Fibroblast of lung (primary cell): ENCODE results near the gene TEX35. TPM values are rescaled to one million over a fixed set of nuclear protein-coding genes. Genes with fewer than 3 reads are reported as not detected.

Source experiments
- DNase-seq, 2 donors: peaks; one replicate each; pipeline versions ENCODE4 v3.0.0 to v3.0.0-alpha.2; 2010; ENCODE audit warnings: low read depth in 2 of 2
- H2AFZ ChIP-seq: 2 replicates; pipeline ENCODE4 v1.5.1; 2012; ENCODE audit warnings: low read length, control low read depth, inconsistent platforms
- H3K27ac ChIP-seq: 2 replicates; pipeline ENCODE4 v1.5.1; 2011; ENCODE audit warnings: low read length, control low read depth; ENCODE audit not compliant: insufficient read depth
- H3K27me3 ChIP-seq: 2 replicates; pipeline ENCODE4 v1.5.1; 2011; ENCODE audit warnings: mild to moderate bottlenecking, low read length; ENCODE audit not compliant: control insufficient read depth, insufficient read depth
- H3K36me3 ChIP-seq: 2 replicates; pipeline ENCODE4 v1.5.1; 2011; ENCODE audit warnings: low read length; ENCODE audit not compliant: control insufficient read depth, insufficient read depth
- H3K4me1 ChIP-seq: 2 replicates; pipeline ENCODE4 v1.5.1; 2011; ENCODE audit warnings: low read length; ENCODE audit not compliant: control insufficient read depth, insufficient read depth; ENCODE audit errors: extremely low read depth
- H3K4me2 ChIP-seq: 2 replicates; pipeline ENCODE4 v1.5.1; 2011; ENCODE audit warnings: low read length, control low read depth; ENCODE audit not compliant: insufficient read depth; ENCODE audit errors: extremely low read depth
- H3K4me3 ChIP-seq, 4 experiments: fragments of 200-600 bp in 1 of 4; sonication (generic) in 1 of 4; replicated peaks in 1 of 4; 2 replicates each; pipeline ENCODE4 v1.5.1; 2011 to 2016; ENCODE audit warnings: low read length in 4 of 4, low read depth in 3 of 4, mild to moderate bottlenecking in 3 of 4, control low read depth in 2 of 4, inconsistent platforms in 1 of 4, mixed read lengths in 1 of 4; ENCODE audit not compliant: insufficient read depth in 1 of 4; ENCODE audit errors: control extremely low read depth in 1 of 4
- H3K79me2 ChIP-seq: 2 replicates; pipeline ENCODE4 v1.5.1; 2012; ENCODE audit warnings: mild to moderate bottlenecking, low read length, inconsistent platforms; ENCODE audit not compliant: control insufficient read depth, insufficient read depth
- H3K9ac ChIP-seq: 2 replicates; pipeline ENCODE4 v1.5.1; 2011; ENCODE audit warnings: mild to moderate bottlenecking, low read length, control low read depth; ENCODE audit not compliant: insufficient read depth
- H3K9me3 ChIP-seq: 2 replicates; pipeline ENCODE4 v1.5.1; 2012; ENCODE audit warnings: low read depth, low read length; ENCODE audit not compliant: control insufficient read depth, insufficient read depth
- H4K20me1 ChIP-seq: 2 replicates; pipeline ENCODE4 v1.5.1; 2011; ENCODE audit warnings: low read length; ENCODE audit not compliant: control insufficient read depth, insufficient read depth; ENCODE audit errors: extremely low read depth
- EZH2 ChIP-seq: IDR thresholded peaks from 2 replicates; pipeline ENCODE4 v1.5.1; 2012; ENCODE audit warnings: low read length, control low read depth, mild to moderate bottlenecking; ENCODE audit errors: missing control alignments
- polyA plus RNA-seq, 2 donors: library from polyadenylated mRNA; depleted of rRNA in 1 of 2; stranded (reverse) in 1 of 2; unstranded in 1 of 2; fragments of >200 nt; gene quantifications; 2 replicates each; pipeline ENCODE4 v1.2.1, GENCODE V29; 2011 to 2012; ENCODE audit warnings: missing spikeins in 1 of 2
- total RNA-seq: library from RNA; depleted of rRNA; stranded (reverse); fragments of >200 nt; gene quantifications from 2 replicates; pipeline ENCODE4 v1.2.1, GENCODE V29; 2014
- TF ChIP-seq, protein P1 (sequence below), 2 donors: IDR thresholded peaks in 1 of 2; conservative IDR thresholded peaks in 1 of 2; 1 replicate in 1 of 2; 2 replicates in 1 of 2; pipeline ENCODE4 v1.5.1; 2011 to 2012; ENCODE audit warnings: low read length in 2 of 2, control low read depth in 1 of 2, inconsistent platforms in 1 of 2, low read depth in 1 of 2, mild to moderate bottlenecking in 1 of 2

Gene TEX35
- total and polyA plus RNA-seq, 2 donors (not counting 1 experiment from before 2014, with no cell fraction given), result 0.24 TPM; not detected in 1

DNA sequence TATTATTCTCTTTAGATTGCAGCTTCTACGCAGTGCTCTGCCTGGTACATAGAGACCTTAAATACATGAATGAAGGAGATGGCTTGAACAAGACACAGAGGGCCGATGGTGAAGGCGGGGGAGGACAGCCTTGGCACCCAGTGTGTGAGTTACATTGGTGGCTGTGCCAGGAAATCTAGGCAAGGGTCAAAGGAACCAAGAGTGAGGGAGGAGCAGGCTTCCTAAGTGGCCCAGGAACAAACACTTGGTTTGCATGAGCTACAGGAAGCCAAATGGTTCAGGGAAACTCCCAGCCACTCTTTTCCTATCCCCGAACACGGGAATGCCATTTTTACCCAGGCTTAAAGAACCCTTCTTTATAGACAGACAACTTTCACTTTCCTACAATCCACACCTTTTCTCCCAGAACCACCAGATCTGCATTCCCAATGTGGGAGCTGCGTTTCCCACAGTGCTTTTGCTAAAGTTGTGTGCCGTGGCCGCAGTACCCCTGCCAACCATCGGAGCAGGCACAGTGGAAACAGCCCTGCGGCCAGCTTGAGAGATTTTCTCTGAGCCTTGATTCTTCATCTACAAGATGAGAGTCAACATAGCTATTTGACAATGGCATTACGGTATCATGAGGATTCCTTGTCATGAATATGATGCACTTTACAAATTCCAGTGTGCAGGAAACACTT lies 12.7 kb upstream of the TEX35 start:
- Histone ChIP-seq H3K4me1 (no peaks in the 10 kb centered on the region), H4K20me1 (no peaks in the 10 kb centered on the region), H3K27ac (no peak overlapping the region), H3K36me3 (no peaks in the 10 kb centered on the region), H3K27me3 (no peaks in the 10 kb centered on the region), H3K9ac (no peak overlapping the region), H3K79me2 (no peaks in the 10 kb centered on the region), H3K9me3 (no peaks in the 10 kb centered on the region), H3K4me2 (no peak overlapping the region), H3K4me3 (no peak overlapping the region), H2AFZ (no peak overlapping the region)
- no peak for TF ChIP-seq EZH2
- TF ChIP-seq, protein P1, sequence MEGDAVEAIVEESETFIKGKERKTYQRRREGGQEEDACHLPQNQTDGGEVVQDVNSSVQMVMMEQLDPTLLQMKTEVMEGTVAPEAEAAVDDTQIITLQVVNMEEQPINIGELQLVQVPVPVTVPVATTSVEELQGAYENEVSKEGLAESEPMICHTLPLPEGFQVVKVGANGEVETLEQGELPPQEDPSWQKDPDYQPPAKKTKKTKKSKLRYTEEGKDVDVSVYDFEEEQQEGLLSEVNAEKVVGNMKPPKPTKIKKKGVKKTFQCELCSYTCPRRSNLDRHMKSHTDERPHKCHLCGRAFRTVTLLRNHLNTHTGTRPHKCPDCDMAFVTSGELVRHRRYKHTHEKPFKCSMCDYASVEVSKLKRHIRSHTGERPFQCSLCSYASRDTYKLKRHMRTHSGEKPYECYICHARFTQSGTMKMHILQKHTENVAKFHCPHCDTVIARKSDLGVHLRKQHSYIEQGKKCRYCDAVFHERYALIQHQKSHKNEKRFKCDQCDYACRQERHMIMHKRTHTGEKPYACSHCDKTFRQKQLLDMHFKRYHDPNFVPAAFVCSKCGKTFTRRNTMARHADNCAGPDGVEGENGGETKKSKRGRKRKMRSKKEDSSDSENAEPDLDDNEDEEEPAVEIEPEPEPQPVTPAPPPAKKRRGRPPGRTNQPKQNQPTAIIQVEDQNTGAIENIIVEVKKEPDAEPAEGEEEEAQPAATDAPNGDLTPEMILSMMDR (conservative IDR thresholded peaks at IDR 0.05 in 1 of 2, IDR thresholded peaks at IDR 0.05 in 1 of 2; ENCODE audit: low read depth in 1 of 2, low read length in 2 of 2), result peak in 1 of 2 donors; percentile 37
- no peak for DNase-seq

DNA sequence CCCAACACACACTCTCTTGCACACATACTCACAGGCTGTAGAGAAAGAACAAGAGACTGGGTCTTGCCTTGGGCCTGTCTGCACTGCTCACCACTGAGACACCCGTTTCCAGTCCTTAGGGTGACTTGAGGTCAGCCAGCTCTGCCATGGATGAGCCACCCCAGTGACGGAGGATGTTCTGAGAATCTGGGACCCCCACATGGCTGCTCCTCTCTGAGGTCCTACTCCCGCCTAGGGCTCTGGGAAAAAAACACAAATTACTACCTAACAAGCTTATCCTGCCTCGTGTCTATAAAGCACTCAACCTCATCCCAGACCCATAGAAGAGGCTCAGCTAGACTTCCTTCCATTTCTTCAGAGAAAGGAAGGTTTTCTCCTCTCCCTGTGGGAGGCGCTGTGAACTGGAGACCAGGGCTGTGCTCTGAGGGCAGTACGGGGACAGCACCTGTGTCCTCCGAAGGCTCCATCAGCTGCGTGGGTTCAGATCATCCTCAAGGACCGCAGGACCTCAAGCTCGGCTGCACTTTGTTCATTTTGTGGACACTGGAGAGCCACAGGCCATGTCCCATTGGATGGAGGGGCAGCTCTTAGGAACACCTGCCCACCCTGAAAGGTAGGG lies 11.9 kb upstream of the TEX35 start:
- Histone ChIP-seq H2AFZ (no peak overlapping the region), H3K36me3 (no peaks in the 10 kb centered on the region), H3K9me3 (no peaks in the 10 kb centered on the region), H3K79me2 (no peaks in the 10 kb centered on the region), H4K20me1 (no peaks in the 10 kb centered on the region), H3K27me3 (no peaks in the 10 kb centered on the region), H3K4me2 (no peak overlapping the region), H3K27ac (no peak overlapping the region), H3K4me3 (no peak overlapping the region), H3K4me1 (no peaks in the 10 kb centered on the region), H3K9ac (no peak overlapping the region)
- no peak for DNase-seq
- TF ChIP-seq, protein P1 (conservative IDR thresholded peaks at IDR 0.05 in 1 of 2, IDR thresholded peaks at IDR 0.05 in 1 of 2; ENCODE audit: low read depth in 1 of 2, low read length in 2 of 2), result no peak
- TF ChIP-seq EZH2, result no peak

DNA sequence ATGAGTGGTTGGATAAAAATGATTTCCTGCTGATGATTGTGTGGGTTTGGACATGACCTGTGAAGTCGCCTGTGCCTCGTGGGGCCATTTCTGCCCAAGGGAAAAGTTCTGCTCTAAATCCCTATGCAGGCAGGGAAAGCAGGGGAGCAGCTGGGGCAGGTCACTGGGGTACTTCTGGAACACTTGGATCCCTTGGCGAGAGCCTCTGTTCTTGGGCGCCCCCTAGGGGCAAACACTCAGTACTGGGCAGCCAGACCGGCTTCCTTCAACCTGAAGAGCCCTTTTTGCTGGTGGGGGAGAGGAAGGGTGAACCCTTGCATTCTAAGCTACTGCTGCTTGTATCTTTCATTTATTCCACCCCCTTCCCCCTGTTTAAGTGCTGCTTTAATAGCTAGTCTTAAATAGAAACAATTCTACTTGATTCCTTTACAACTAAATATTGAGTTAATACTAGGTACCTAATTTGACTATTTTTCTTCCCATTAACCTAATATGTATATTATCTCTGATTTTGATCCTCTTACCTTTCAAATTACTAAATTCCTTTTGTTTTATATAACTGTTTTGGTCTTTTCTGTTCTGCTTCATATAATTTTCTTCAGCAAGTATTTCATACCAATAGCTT lies 11.1 kb upstream of the TEX35 start:
- no peaks in the 10 kb centered on the region for H3K36me3 ChIP-seq
- H4K20me1 ChIP-seq, result no peaks in the 10 kb centered on the region
- no peak overlapping the region for H3K4me3 ChIP-seq
- peak; percentile 46 to 74 for DNase-seq
- no peak overlapping the region for H3K4me2 ChIP-seq
- no peak for TF ChIP-seq EZH2
- TF ChIP-seq, protein P1 (conservative IDR thresholded peaks at IDR 0.05 in 1 of 2, IDR thresholded peaks at IDR 0.05 in 1 of 2; ENCODE audit: low read depth in 1 of 2, low read length in 2 of 2), result peak; percentile 93 to 98
- no peak overlapping the region for H3K9ac ChIP-seq
- no peak overlapping the region for H2AFZ ChIP-seq
- H3K27me3 ChIP-seq, result no peaks in the 10 kb centered on the region
- H3K27ac ChIP-seq, result no peak overlapping the region
- H3K9me3 ChIP-seq, result no peaks in the 10 kb centered on the region
- H3K4me1 ChIP-seq, result no peaks in the 10 kb centered on the region
- H3K79me2 ChIP-seq, result no peaks in the 10 kb centered on the region
